Endothelial cell (in vitro differentiated cells): ENCODE measurements around the gene OSBPL2. TPM values are rescaled to one million over a fixed set of nuclear protein-coding genes. Genes with fewer than 3 reads are reported as not detected.

Experiments used
- DNase-seq: peaks from one replicate; pipeline ENCODE4 v3.0.0; 2021; ENCODE audit warnings: low spot score
- H3K27ac Mint-ChIP-seq: one replicate; pipeline ENCODE4 v1.8.0; 2021; ENCODE audit warnings: mixed read lengths, inconsistent platforms; ENCODE audit not compliant: unreplicated experiment
- H3K27me3 Mint-ChIP-seq: one replicate; pipeline ENCODE4 v1.8.0; 2021; ENCODE audit warnings: mild to moderate bottlenecking, moderate library complexity, mixed read lengths, inconsistent platforms; ENCODE audit not compliant: unreplicated experiment
- H3K36me3 Mint-ChIP-seq: one replicate; pipeline ENCODE4 v1.8.0; 2021; ENCODE audit warnings: mild to moderate bottlenecking, low read depth, mixed read lengths, inconsistent platforms; ENCODE audit not compliant: unreplicated experiment
- H3K4me1 Mint-ChIP-seq: one replicate; pipeline ENCODE4 v1.8.0; 2021; ENCODE audit warnings: mild to moderate bottlenecking, mixed read lengths, inconsistent platforms; ENCODE audit not compliant: unreplicated experiment
- H3K4me3 Mint-ChIP-seq: one replicate; pipeline ENCODE4 v1.8.0; 2021; ENCODE audit warnings: mild to moderate bottlenecking, mixed read lengths, inconsistent platforms; ENCODE audit not compliant: unreplicated experiment
- H3K9me3 Mint-ChIP-seq: one replicate; pipeline ENCODE4 v1.8.0; 2021; ENCODE audit warnings: mixed read lengths, inconsistent platforms; ENCODE audit not compliant: unreplicated experiment
- CTCF ChIP-seq: fragments of 200-600 bp; sonication (generic); IDR thresholded peaks from one replicate; pipeline ENCODE4 v1.5.0; 2021; ENCODE audit warnings: antibody characterized with exemption; ENCODE audit not compliant: unreplicated experiment
- total RNA-seq: library from RNA; stranded (reverse); fragmentation: NEBNext Ultra II Directional; extraction: Animal tissue kit (Norgen Biotek cat#: 25700); gene quantifications from one replicate; pipeline ENCODE4 v1.2.1, GENCODE V29; 2021; ENCODE audit not compliant: unreplicated experiment

Gene OSBPL2
- total RNA-seq, 1 donor from 2014 or later = 39.5 TPM

- peaks cover 8% of the 10 kb centered on the region for H3K36me3 Mint-ChIP-seq
- no peaks in the 10 kb centered on the region for H3K4me1 Mint-ChIP-seq
- DNase-seq = no peak
- H3K4me3 Mint-ChIP-seq = no peak overlapping the region
- H3K27me3 Mint-ChIP-seq = peaks cover 3% of the 10 kb centered on the region
- no peak overlapping the region for H3K27ac Mint-ChIP-seq
- TF ChIP-seq CTCF = no peak
- H3K9me3 Mint-ChIP-seq = no peaks in the 10 kb centered on the region
Observed at GRCh38 chr20:62326959-62327725, 88.8 kb downstream of the OSBPL2 start.

GRCh38 chr20:62327726-62328495, 89.6 kb downstream of the OSBPL2 start:
- no peak for DNase-seq
- Mint-ChIP-seq H3K27me3 (peaks cover 3% of the 10 kb centered on the region), H3K36me3 (peaks cover 8% of the 10 kb centered on the region), H3K9me3 (no peaks in the 10 kb centered on the region), H3K4me1 (no peaks in the 10 kb centered on the region), H3K4me3 (no peak overlapping the region), H3K27ac (no peak overlapping the region)
- TF ChIP-seq CTCF = no peak

GRCh38 chr20:62328684-62329388, 90.5 kb downstream of the OSBPL2 start:
- no peak overlapping the region for H3K4me3 Mint-ChIP-seq
- no peak for TF ChIP-seq CTCF
- peaks cover 8% of the 10 kb centered on the region for H3K36me3 Mint-ChIP-seq
- no peak for DNase-seq
- H3K27me3 Mint-ChIP-seq = peaks cover 3% of the 10 kb centered on the region
- H3K9me3 Mint-ChIP-seq = no peaks in the 10 kb centered on the region
- H3K27ac Mint-ChIP-seq = no peak overlapping the region
- H3K4me1 Mint-ChIP-seq = no peaks in the 10 kb centered on the region

- Mint-ChIP-seq H3K4me1 (no peaks in the 10 kb centered on the region), H3K27ac (no peak overlapping the region), H3K36me3 (peaks cover 8% of the 10 kb centered on the region), H3K27me3 (peaks cover 3% of the 10 kb centered on the region), H3K9me3 (no peaks in the 10 kb centered on the region), H3K4me3 (no peak overlapping the region)
- TF ChIP-seq CTCF = no peak
- no peak for DNase-seq
Observed at GRCh38 chr20:62329389-62330377, 91.4 kb downstream of the OSBPL2 start.
